Measurements from ENCODE around the gene SLC26A9.

The SLC26A9 gene

GRCh38 chr1:205950280-205950679 lies 7.0 kb upstream of the SLC26A9 start:
- H4K20me1 ChIP-seq = no peaks in the 10 kb centered on the region

GRCh38 chr1:205949753-205950152 lies 6.5 kb upstream of the SLC26A9 start:
- no peak overlapping the region for H3K9ac ChIP-seq
- peaks cover 27% of the 10 kb centered on the region for H3K4me1 ChIP-seq

More at GRCh38 chr1:205950280-205950679, 7.0 kb upstream of the SLC26A9 start:
- Histone ChIP-seq H3K36me3 (no peaks in the 10 kb centered on the region), H3K9ac (no peak overlapping the region), H3K4me1 (peaks cover 32% of the 10 kb centered on the region), H3K4me3 (no peak overlapping the region), H3K9me3 (no peaks in the 10 kb centered on the region), H3K27ac (no peak overlapping the region), H3K4me2 (no peak overlapping the region), H3K27me3 (no peaks in the 10 kb centered on the region)
- TF ChIP-seq Cebpa-rat (IDR thresholded peaks at IDR 0.05) = no peak

GRCh38 chr1:205948886-205949285 lies 5.6 kb upstream of the SLC26A9 start:
- H3K4me3 ChIP-seq = no peak overlapping the region
- H3K36me3 ChIP-seq = no peaks in the 10 kb centered on the region
- H3K27me3 ChIP-seq = no peaks in the 10 kb centered on the region
- no peak for TF ChIP-seq Cebpa-rat (IDR thresholded peaks at IDR 0.05)
- H3K9ac ChIP-seq = no peak overlapping the region
- no peak overlapping the region for H3K4me2 ChIP-seq
- H3K27ac ChIP-seq = no peak overlapping the region
- peaks cover 27% of the 10 kb centered on the region for H3K4me1 ChIP-seq
- H4K20me1 ChIP-seq = no peaks in the 10 kb centered on the region
- H3K9me3 ChIP-seq = no peaks in the 10 kb centered on the region

More at GRCh38 chr1:205949753-205950152, 6.5 kb upstream of the SLC26A9 start:
- Histone ChIP-seq H3K27me3 (no peaks in the 10 kb centered on the region), H4K20me1 (no peaks in the 10 kb centered on the region), H3K27ac (no peak overlapping the region), H3K4me3 (no peak overlapping the region), H3K9me3 (no peaks in the 10 kb centered on the region), H3K36me3 (no peaks in the 10 kb centered on the region), H3K4me2 (no peak overlapping the region)
- no peak for TF ChIP-seq Cebpa-rat (IDR thresholded peaks at IDR 0.05)

GRCh38 chr1:205948039-205948438 lies 4.8 kb upstream of the SLC26A9 start:
- H3K4me1 ChIP-seq = peaks cover 34% of the 10 kb centered on the region
- H4K20me1 ChIP-seq = no peaks in the 10 kb centered on the region
- no peaks in the 10 kb centered on the region for H3K9me3 ChIP-seq
- H3K36me3 ChIP-seq = no peaks in the 10 kb centered on the region
- H3K4me2 ChIP-seq = no peak overlapping the region
- no peak overlapping the region for H3K4me3 ChIP-seq
- H3K27me3 ChIP-seq = no peaks in the 10 kb centered on the region
- H3K27ac ChIP-seq = no peak overlapping the region
- no peak overlapping the region for H3K9ac ChIP-seq
- no peak for TF ChIP-seq Cebpa-rat (IDR thresholded peaks at IDR 0.05)

- Histone ChIP-seq H3K4me3 (no peak overlapping the region), H4K20me1 (no peaks in the 10 kb centered on the region), H3K9ac (no peak overlapping the region), H3K4me1 (peaks cover 32% of the 10 kb centered on the region), H3K4me2 (no peak overlapping the region), H3K27ac (no peak overlapping the region), H3K36me3 (no peaks in the 10 kb centered on the region), H3K9me3 (no peaks in the 10 kb centered on the region), H3K27me3 (no peaks in the 10 kb centered on the region)
- no peak for TF ChIP-seq Cebpa-rat (IDR thresholded peaks at IDR 0.05)
Measured at GRCh38 chr1:205947024-205947423, 3.8 kb upstream of the SLC26A9 start.

- Histone ChIP-seq H4K20me1 (no peaks in the 10 kb centered on the region), H3K27ac (no peak overlapping the region), H3K4me3 (no peak overlapping the region), H3K27me3 (no peaks in the 10 kb centered on the region), H3K4me2 (no peak overlapping the region), H3K36me3 (no peaks in the 10 kb centered on the region), H3K9ac (no peak overlapping the region), H3K9me3 (no peaks in the 10 kb centered on the region), H3K4me1 (peaks cover 32% of the 10 kb centered on the region)
- no peak for TF ChIP-seq Cebpa-rat (IDR thresholded peaks at IDR 0.05)
Measured at GRCh38 chr1:205945069-205945468, 1.8 kb upstream of the SLC26A9 start.

GRCh38 chr1:205944525-205944924 lies 1.3 kb upstream of the SLC26A9 start:
- H3K27ac ChIP-seq = no peak overlapping the region
- H3K4me1 ChIP-seq = peaks cover 37% of the 10 kb centered on the region
- H3K4me2 ChIP-seq = no peak overlapping the region
- no peak overlapping the region for H3K9ac ChIP-seq
- TF ChIP-seq Cebpa-rat (IDR thresholded peaks at IDR 0.05) = no peak
- no peaks in the 10 kb centered on the region for H3K27me3 ChIP-seq
- H3K4me3 ChIP-seq = no peak overlapping the region
- no peaks in the 10 kb centered on the region for H4K20me1 ChIP-seq
- no peaks in the 10 kb centered on the region for H3K9me3 ChIP-seq
- H3K36me3 ChIP-seq = no peaks in the 10 kb centered on the region

- Histone ChIP-seq H3K27ac (no peak overlapping the region), H3K4me3 (no peak overlapping the region), H3K36me3 (no peaks in the 10 kb centered on the region), H3K9ac (no peak overlapping the region), H4K20me1 (no peaks in the 10 kb centered on the region), H3K27me3 (no peaks in the 10 kb centered on the region), H3K4me1 (peaks cover 40% of the 10 kb centered on the region), H3K9me3 (no peaks in the 10 kb centered on the region), H3K4me2 (peak overlapping the region; percentile 45)
- no peak for TF ChIP-seq Cebpa-rat (IDR thresholded peaks at IDR 0.05)
Measured at GRCh38 chr1:205942631-205943159, 561 bp downstream of the SLC26A9 start.

GRCh38 chr1:205940710-205941109 lies 2.5 kb downstream of the SLC26A9 start:
- H3K4me3 ChIP-seq = no peak overlapping the region
- H3K9me3 ChIP-seq = no peaks in the 10 kb centered on the region
- H4K20me1 ChIP-seq = no peaks in the 10 kb centered on the region
- no peaks in the 10 kb centered on the region for H3K27me3 ChIP-seq
- no peak for TF ChIP-seq Cebpa-rat (IDR thresholded peaks at IDR 0.05)
- H3K4me2 ChIP-seq = no peak overlapping the region
- H3K36me3 ChIP-seq = no peaks in the 10 kb centered on the region
- no peak overlapping the region for H3K9ac ChIP-seq
- H3K27ac ChIP-seq = no peak overlapping the region
- H3K4me1 ChIP-seq = peaks cover 40% of the 10 kb centered on the region

- TF ChIP-seq Cebpa-rat (IDR thresholded peaks at IDR 0.05) = no peak
- Histone ChIP-seq H3K4me3 (no peak overlapping the region), H3K9me3 (no peaks in the 10 kb centered on the region), H3K27me3 (no peaks in the 10 kb centered on the region), H4K20me1 (no peaks in the 10 kb centered on the region), H3K4me1 (peaks cover 40% of the 10 kb centered on the region), H3K36me3 (no peaks in the 10 kb centered on the region), H3K27ac (no peak overlapping the region), H3K9ac (no peak overlapping the region), H3K4me2 (no peak overlapping the region; the same call in 1 of the 2 replicates)
Measured at GRCh38 chr1:205939690-205940330, 3.4 kb downstream of the SLC26A9 start.
